Mucosa of descending colon (tissue), 3 donors: ENCODE results near the gene MYL12B. TPM values are rescaled to one million over a fixed set of nuclear protein-coding genes. Genes with fewer than 3 reads are reported as not detected.

Source experiments
- ATAC-seq: fragments of 200-7000 bp; cut with Tn5 transposase; one replicate; pipeline ENCODE4 v1.9.1; 2020; ENCODE audit warnings: mild to moderate bottlenecking, moderate library complexity
- DNase-seq, 3 donors: peaks; one replicate each; pipeline ENCODE4 v3.0.0-alpha.2; 2020
- H3K36me3 ChIP-seq: fragments of 200-600 bp; one replicate; pipeline ENCODE4 v1.8.0; 2021; ENCODE audit warnings: low read depth, mild to moderate bottlenecking
- H3K4me1 ChIP-seq: fragments of 200-600 bp; one replicate; pipeline ENCODE4 v1.8.0; 2021; ENCODE audit warnings: low read depth, mild to moderate bottlenecking
- H3K4me3 ChIP-seq: fragments of 200-600 bp; one replicate; pipeline ENCODE4 v1.8.0; 2021; ENCODE audit warnings: mild to moderate bottlenecking
- H3K9me3 ChIP-seq: fragments of 200-600 bp; one replicate; pipeline ENCODE4 v1.8.0; 2021; ENCODE audit warnings: mild to moderate bottlenecking
- CTCF ChIP-seq: fragments of 200-600 bp; IDR thresholded peaks from one replicate; pipeline ENCODE4 v1.8.0; 2022; ENCODE audit warnings: antibody characterized with exemption, mild to moderate bottlenecking
- intact Hi-C, 2 donors: fragments of 100-400 bp; cut with DNase I in 1 of 2; cut with micrococcal nuclease in 1 of 2; formaldehyde crosslinking; loops; one replicate each; pipeline versions ENCODE4 v1.11.0 to v1.11.1; 2022; cut with DNase I, micrococcal nuclease
- total RNA-seq, 3 donors: library from RNA; stranded (reverse); fragmentation: NEBNext Ultra II Directional in 2 of 3; extraction: Animal tissue kit (Norgen Biotek cat#: 25700) in 2 of 3; gene quantifications; one replicate each; pipeline versions ENCODE4 v1.2.1 to v1.2.4, GENCODE V29; 2021 to 2023
- donor health status: DM: no; HTN: no; CAD: no; lungs with moderate emphysema.
- donor health status: DM: no; HTN: no; CAD: no.
- donor health status: DM: no; HTN: yes; CAD: no.

Gene MYL12B
- total RNA-seq, 3 donors from 2014 or later, result 317 to 609 (median 569) TPM

GRCh38 chr18:3238742-3239141 lies 23.2 kb upstream of the MYL12B start:
- Histone ChIP-seq H3K4me1 (peaks cover 6% of the 10 kb centered on the region), H3K9me3 (peaks cover 8% of the 10 kb centered on the region), H3K4me3 (no peak overlapping the region), H3K36me3 (no peaks in the 10 kb centered on the region)
- intact Hi-C loops, result loop anchor here in 1 of 2 donors (10.0 kb wide), 1 partner anchor 84 kb away; no protein-coding TSS in a partner anchor
- DNase-seq (no peak), ATAC-seq (no peak)
- no peak for TF ChIP-seq CTCF

DNA sequence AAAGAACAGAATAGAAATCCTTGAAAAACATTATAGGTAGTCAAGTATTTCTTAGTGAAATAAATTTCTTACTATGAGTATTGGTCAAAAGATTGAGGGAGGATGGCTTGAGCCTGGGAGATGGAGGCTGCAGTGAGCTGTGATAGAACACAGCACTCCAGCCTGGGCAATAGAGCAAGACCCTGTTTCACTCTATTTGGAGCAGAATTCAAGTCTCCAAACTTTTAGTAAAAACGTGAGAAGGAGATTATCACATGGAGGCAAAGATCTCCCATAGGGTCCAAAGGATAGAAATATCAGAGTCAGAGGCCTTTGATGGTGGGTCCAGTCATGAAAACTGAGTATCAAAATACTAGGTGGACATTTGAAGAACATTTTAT lies 16.8 kb upstream of the MYL12B start:
- peaks cover 10% of the 10 kb centered on the region for H3K4me1 ChIP-seq
- peaks cover 8% of the 10 kb centered on the region for H3K9me3 ChIP-seq
- intact Hi-C loops, result loop anchor here (5.0 to 10.0 kb wide), 3 partner anchors 90 to 313 kb away; no protein-coding TSS in a partner anchor
- no peak overlapping the region for H3K4me3 ChIP-seq
- DNase-seq, result no peak
- no peaks in the 10 kb centered on the region for H3K36me3 ChIP-seq
- no peak for TF ChIP-seq CTCF
- no peak for ATAC-seq

DNA sequence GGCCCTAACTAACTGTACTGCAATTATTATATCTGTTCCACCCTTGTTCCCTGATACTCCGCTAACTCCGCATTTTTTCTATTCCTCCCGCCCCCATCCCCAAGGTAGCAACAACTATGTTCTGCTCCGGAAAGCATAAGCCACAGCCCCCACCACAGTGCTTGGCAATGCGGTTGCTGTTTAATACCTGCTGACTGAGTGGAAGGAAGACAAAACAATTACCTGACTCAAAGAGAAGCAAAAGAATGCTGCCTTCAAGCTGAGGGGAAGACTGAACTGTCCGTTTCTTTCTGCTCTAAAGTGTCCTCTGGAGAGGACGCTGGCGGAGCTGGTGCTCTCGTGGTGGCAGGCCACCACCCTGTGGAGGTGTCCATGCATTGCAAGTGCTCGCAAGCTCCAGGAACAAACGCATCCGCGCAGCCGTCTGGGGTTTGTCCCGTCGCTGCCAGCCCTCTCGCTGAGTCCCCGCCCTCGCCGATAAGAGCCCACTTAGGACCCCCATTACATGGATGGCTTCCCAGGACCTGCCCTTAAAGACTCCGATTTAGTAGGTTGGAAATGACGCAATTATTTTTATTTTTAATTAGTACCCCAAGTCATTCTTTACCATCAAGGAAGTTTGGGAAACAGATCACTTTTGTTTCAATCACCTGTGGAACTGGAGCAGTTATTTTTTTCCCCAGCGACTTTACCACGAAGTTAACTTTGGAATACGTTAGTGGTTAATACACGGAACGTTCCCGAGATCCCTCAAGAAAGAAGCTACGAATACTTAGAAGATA lies 15.9 kb upstream of the MYL12B start:
- H3K36me3 ChIP-seq, result no peaks in the 10 kb centered on the region
- H3K9me3 ChIP-seq, result peaks cover 6% of the 10 kb centered on the region
- intact Hi-C loops, result loop anchor here (5.0 to 10.0 kb wide), 3 partner anchors 91 to 314 kb away; no protein-coding TSS in a partner anchor
- H3K4me1 ChIP-seq, result peaks cover 18% of the 10 kb centered on the region
- H3K4me3 ChIP-seq, result no peak overlapping the region
- TF ChIP-seq CTCF, result peak; percentile 93
- ATAC-seq (peak; percentile 77), DNase-seq (peak; percentile 90 to 95 (median 92))

DNA sequence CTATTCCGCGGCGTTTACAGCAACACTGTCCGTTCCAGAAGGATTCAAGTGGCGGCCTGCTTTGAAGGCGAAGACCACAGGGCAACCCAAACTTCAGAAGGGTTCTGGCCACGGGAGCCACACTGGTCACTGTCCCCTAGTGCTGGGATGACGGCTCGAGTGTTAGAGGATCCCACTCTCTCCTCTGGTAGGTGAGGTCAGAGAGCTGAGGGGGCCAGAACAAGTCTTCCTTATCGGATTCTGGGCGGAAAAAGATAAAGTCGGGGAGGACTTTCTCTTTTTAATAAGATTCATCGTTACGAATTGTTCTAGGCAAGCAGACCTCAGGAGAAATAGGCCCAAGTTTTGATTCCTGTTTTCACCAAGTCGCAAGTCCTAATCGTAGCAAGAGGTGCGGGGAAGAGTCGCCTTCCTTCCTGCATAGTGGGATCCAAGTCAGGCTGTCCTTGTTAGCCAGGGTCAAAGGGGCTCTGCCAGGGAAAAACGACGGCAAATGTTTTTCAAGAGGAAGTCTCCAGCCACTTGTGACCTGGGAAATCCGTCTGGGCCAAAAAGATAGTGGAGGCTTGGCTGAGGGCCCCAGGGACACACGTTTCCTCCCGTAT lies 15.2 kb upstream of the MYL12B start:
- H3K4me3 ChIP-seq, result peak overlapping the region; percentile 99
- intact Hi-C loops, result loop anchor here (5.0 to 10.0 kb wide), 3 partner anchors 92 to 314 kb away; no protein-coding TSS in a partner anchor
- DNase-seq, result peak in 2 of 3 donors; percentile 56 to 60
- H3K9me3 ChIP-seq, result no peaks in the 10 kb centered on the region
- no peak for ATAC-seq
- TF ChIP-seq CTCF, result no peak
- peaks cover 18% of the 10 kb centered on the region for H3K4me1 ChIP-seq
- H3K36me3 ChIP-seq, result no peaks in the 10 kb centered on the region

GRCh38 chr18:3247240-3248061 lies 14.5 kb upstream of the MYL12B start, which contains the start of gene MYL12A:
Gene MYL12A (plus strand): TSS chr18:3247801. CDS start chr18:3253248, 5,447 bp downstream.
- intact Hi-C loops, result loop anchor here (5.0 to 10.0 kb wide), 3 partner anchors 93 to 315 kb away; no protein-coding TSS in a partner anchor
- H3K4me1 ChIP-seq, result peaks cover 22% of the 10 kb centered on the region

More at GRCh38 chr18:3247240-3248061, 14.5 kb upstream of the MYL12B start, which contains the start of gene MYL12A:
- no peaks in the 10 kb centered on the region for H3K36me3 ChIP-seq
- TF ChIP-seq CTCF, result no peak
- no peaks in the 10 kb centered on the region for H3K9me3 ChIP-seq
- H3K4me3 ChIP-seq, result peak within 1 kb of the TSS; percentile 99
- DNase-seq (peak; percentile 98 to 99 (median 99)), ATAC-seq (peak; percentile 90)
